OCI-LY3 (cell line): Measurements from ENCODE around the gene EPS15.

ENCODE experiments used
- EZH2phosphoT487 ChIP-seq: fragments of 200-600 bp; shearing (Covaris generic); IDR thresholded peaks from 2 replicates; pipeline ENCODE4 v1.6.1; 2018; ENCODE audit warnings: antibody characterized with exemption, mixed run types, low read depth
- TF ChIP-seq, protein P1 (sequence below): fragments of 200-600, 300-600 bp; sonication (generic); IDR thresholded peaks from 2 replicates; pipeline ENCODE4 v1.5.1; 2014; ENCODE audit warnings: antibody characterized with exemption, low read length, low read depth

GRCh38 chr1:51392241-51392640, 126.8 kb downstream of the EPS15 start:
- TF ChIP-seq, protein P1, sequence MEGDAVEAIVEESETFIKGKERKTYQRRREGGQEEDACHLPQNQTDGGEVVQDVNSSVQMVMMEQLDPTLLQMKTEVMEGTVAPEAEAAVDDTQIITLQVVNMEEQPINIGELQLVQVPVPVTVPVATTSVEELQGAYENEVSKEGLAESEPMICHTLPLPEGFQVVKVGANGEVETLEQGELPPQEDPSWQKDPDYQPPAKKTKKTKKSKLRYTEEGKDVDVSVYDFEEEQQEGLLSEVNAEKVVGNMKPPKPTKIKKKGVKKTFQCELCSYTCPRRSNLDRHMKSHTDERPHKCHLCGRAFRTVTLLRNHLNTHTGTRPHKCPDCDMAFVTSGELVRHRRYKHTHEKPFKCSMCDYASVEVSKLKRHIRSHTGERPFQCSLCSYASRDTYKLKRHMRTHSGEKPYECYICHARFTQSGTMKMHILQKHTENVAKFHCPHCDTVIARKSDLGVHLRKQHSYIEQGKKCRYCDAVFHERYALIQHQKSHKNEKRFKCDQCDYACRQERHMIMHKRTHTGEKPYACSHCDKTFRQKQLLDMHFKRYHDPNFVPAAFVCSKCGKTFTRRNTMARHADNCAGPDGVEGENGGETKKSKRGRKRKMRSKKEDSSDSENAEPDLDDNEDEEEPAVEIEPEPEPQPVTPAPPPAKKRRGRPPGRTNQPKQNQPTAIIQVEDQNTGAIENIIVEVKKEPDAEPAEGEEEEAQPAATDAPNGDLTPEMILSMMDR = no peak
- no peak for TF ChIP-seq EZH2phosphoT487
